Neural cell (in vitro differentiated cells): ENCODE measurements around the gene MORN4. TPM values are rescaled to one million over a fixed set of nuclear protein-coding genes. Genes with fewer than 3 reads are reported as not detected.

Experiments
- H2AFZ ChIP-seq: fragments of 200-600, 300-800 bp; sonication (generic), shearing (Covaris generic); 2 replicates; pipeline ENCODE4 v1.6.0; 2014; ENCODE audit warnings: low read depth, mild to moderate bottlenecking, antibody characterized with exemption, low read length, moderate library complexity
- H3F3A ChIP-seq: fragments of 200-600 bp; shearing (Covaris generic); 2 replicates; pipeline ENCODE4 v1.6.1; 2016; ENCODE audit warnings: mild to moderate bottlenecking, moderate library complexity, mixed read lengths, antibody characterized with exemption, low read length; ENCODE audit not compliant: insufficient read depth, poor library complexity, severe bottlenecking
- H3K27ac ChIP-seq: fragments of 200-600, 300-800 bp; sonication (generic), shearing (Covaris generic); 2 replicates; pipeline ENCODE4 v1.5.1; 2014; ENCODE audit warnings: mild to moderate bottlenecking, low read length, moderate library complexity
- H3K27me3 ChIP-seq: fragments of 300-800, 200-600 bp; sonication (generic), shearing (Covaris generic); 2 replicates; pipeline ENCODE4 v1.6.0; 2014; ENCODE audit warnings: mild to moderate bottlenecking, low read depth, low read length, moderate library complexity; ENCODE audit not compliant: insufficient read depth
- H3K36me3 ChIP-seq: fragments of 300-800, 200-600 bp; sonication (generic), shearing (Covaris generic); 2 replicates; pipeline ENCODE4 v1.5.1; 2014; ENCODE audit warnings: mild to moderate bottlenecking, antibody characterized with exemption, low read length, moderate library complexity; ENCODE audit not compliant: insufficient read depth
- H3K4me2 ChIP-seq: fragments of 300-800, 200-600 bp; sonication (generic), shearing (Covaris generic); 2 replicates; pipeline ENCODE4 v1.6.0; 2014; ENCODE audit warnings: mild to moderate bottlenecking, low read length
- H3K4me3 ChIP-seq: fragments of 300-800, 200-600 bp; sonication (generic), shearing (Covaris generic); 2 replicates; pipeline ENCODE4 v1.5.1; 2014; ENCODE audit warnings: mild to moderate bottlenecking, low read length, moderate library complexity
- H3K79me2 ChIP-seq: fragments of 200-600 bp; shearing (Covaris generic); replicated peaks from 2 replicates; pipeline ENCODE4 v1.6.0; 2014; ENCODE audit warnings: mild to moderate bottlenecking, low read length, moderate library complexity; ENCODE audit not compliant: insufficient read depth
- H3K9ac ChIP-seq: fragments of 300-800, 200-600 bp; sonication (generic), shearing (Covaris generic); 2 replicates; pipeline ENCODE4 v1.6.1; 2016; ENCODE audit warnings: mild to moderate bottlenecking, low read length, mixed read lengths
- H3K9me2 ChIP-seq: fragments of 200-600 bp; shearing (Covaris generic); 2 replicates; pipeline ENCODE4 v1.6.1; 2016; ENCODE audit warnings: mild to moderate bottlenecking, low read length, mixed read lengths; ENCODE audit not compliant: insufficient read depth
- H3K9me3 ChIP-seq: fragments of 200-600, 300-800 bp; sonication (generic), shearing (Covaris generic); 2 replicates; pipeline ENCODE4 v1.6.1; 2016; ENCODE audit warnings: mild to moderate bottlenecking, mixed run types, low read length, moderate library complexity, mixed read lengths
- H4K20me1 ChIP-seq: fragments of 200-600 bp; shearing (Covaris generic); 2 replicates; pipeline ENCODE4 v1.6.1; 2016; ENCODE audit warnings: mild to moderate bottlenecking, mixed run types; ENCODE audit not compliant: insufficient read depth
- EP300 ChIP-seq: fragments of 450-650 bp; conservative IDR thresholded peaks from 2 replicates; pipeline ENCODE4 v1.6.1; 2014; ENCODE audit warnings: antibody characterized with exemption, mild to moderate bottlenecking, moderate library complexity; ENCODE audit not compliant: poor library complexity, severe bottlenecking
- EZH2 ChIP-seq: fragments of 200-600, 300-800 bp; shearing (Covaris generic), sonication (generic); IDR thresholded peaks from 2 replicates; pipeline ENCODE4 v1.6.1; 2014; ENCODE audit warnings: antibody characterized with exemption, low read length, borderline replicate concordance, mild to moderate bottlenecking; ENCODE audit not compliant: insufficient read depth, poor library complexity, severe bottlenecking
- MXI1 ChIP-seq: fragments of 450-650 bp; conservative IDR thresholded peaks from 2 replicates; pipeline ENCODE4 v1.6.1; 2014; ENCODE audit warnings: antibody characterized with exemption, mild to moderate bottlenecking; ENCODE audit not compliant: poor library complexity, severe bottlenecking
- POLR2AphosphoS5 ChIP-seq: IDR thresholded peaks from 2 replicates; pipeline ENCODE4 v1.6.1; 2012
- RAD21 ChIP-seq: fragments of 450-650 bp; conservative IDR thresholded peaks from 2 replicates; pipeline ENCODE4 v1.6.1; 2014; ENCODE audit warnings: antibody characterized with exemption, mild to moderate bottlenecking, moderate library complexity
- REST ChIP-seq: IDR thresholded peaks from 2 replicates; pipeline ENCODE4 v1.6.1; 2012; ENCODE audit warnings: borderline replicate concordance
- SMC3 ChIP-seq: fragments of 450-650 bp; conservative IDR thresholded peaks from 2 replicates; pipeline ENCODE4 v1.6.1; 2014; ENCODE audit warnings: antibody characterized with exemption, mild to moderate bottlenecking, moderate library complexity; ENCODE audit not compliant: poor library complexity
- TAF1 ChIP-seq: IDR thresholded peaks from 2 replicates; pipeline ENCODE4 v1.6.1; 2012; ENCODE audit warnings: low read depth
- polyA plus RNA-seq: library from polyadenylated mRNA; depleted of rRNA; stranded (reverse); fragments of >200 nt; gene quantifications from 2 replicates; pipeline ENCODE4 v1.2.3, GENCODE V29; 2014
- TF ChIP-seq, protein P1 (sequence below): fragments of 450-650 bp; IDR thresholded peaks from 2 replicates; pipeline ENCODE4 v1.5.1; 2014; ENCODE audit warnings: antibody characterized with exemption, mild to moderate bottlenecking, moderate library complexity; ENCODE audit not compliant: poor library complexity, severe bottlenecking

The MORN4 gene
- polyA plus RNA-seq, 1 donor from 2014 or later, result 64.7 TPM

- H4K20me1 ChIP-seq, result no peaks in the 10 kb centered on the region
- H3K4me2 ChIP-seq, result no peak overlapping the region
- no peak overlapping the region for H2AFZ ChIP-seq
- H3K9me3 ChIP-seq, result no peaks in the 10 kb centered on the region
- no peak overlapping the region for H3K9ac ChIP-seq
- no peaks in the 10 kb centered on the region for H3K9me2 ChIP-seq
- H3K4me3 ChIP-seq, result no peak overlapping the region
- no peaks in the 10 kb centered on the region for H3K27me3 ChIP-seq
- H3K27ac ChIP-seq, result no peak overlapping the region
- peaks cover 4% of the 10 kb centered on the region for H3K79me2 ChIP-seq
- no peaks in the 10 kb centered on the region for H3K36me3 ChIP-seq
- no peak for TF ChIP-seq TAF1
- TF ChIP-seq, protein P1, sequence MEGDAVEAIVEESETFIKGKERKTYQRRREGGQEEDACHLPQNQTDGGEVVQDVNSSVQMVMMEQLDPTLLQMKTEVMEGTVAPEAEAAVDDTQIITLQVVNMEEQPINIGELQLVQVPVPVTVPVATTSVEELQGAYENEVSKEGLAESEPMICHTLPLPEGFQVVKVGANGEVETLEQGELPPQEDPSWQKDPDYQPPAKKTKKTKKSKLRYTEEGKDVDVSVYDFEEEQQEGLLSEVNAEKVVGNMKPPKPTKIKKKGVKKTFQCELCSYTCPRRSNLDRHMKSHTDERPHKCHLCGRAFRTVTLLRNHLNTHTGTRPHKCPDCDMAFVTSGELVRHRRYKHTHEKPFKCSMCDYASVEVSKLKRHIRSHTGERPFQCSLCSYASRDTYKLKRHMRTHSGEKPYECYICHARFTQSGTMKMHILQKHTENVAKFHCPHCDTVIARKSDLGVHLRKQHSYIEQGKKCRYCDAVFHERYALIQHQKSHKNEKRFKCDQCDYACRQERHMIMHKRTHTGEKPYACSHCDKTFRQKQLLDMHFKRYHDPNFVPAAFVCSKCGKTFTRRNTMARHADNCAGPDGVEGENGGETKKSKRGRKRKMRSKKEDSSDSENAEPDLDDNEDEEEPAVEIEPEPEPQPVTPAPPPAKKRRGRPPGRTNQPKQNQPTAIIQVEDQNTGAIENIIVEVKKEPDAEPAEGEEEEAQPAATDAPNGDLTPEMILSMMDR, result no peak
- TF ChIP-seq SMC3, result no peak
- TF ChIP-seq RAD21, result no peak
- TF ChIP-seq MXI1, result no peak
- no peak for TF ChIP-seq EZH2
- no peaks in the 10 kb centered on the region for H3F3A ChIP-seq
These were observed 10.0 kb downstream of the MORN4 start for GRCh38 chr10:97623277-97623676.

GRCh38 chr10:97618733-97619132 lies 14.6 kb downstream of the MORN4 start:
- Histone ChIP-seq H3K4me2 (no peak overlapping the region), H2AFZ (no peak overlapping the region), H3K79me2 (no peaks in the 10 kb centered on the region), H3K9ac (no peak overlapping the region), H3K36me3 (no peaks in the 10 kb centered on the region), H3K9me3 (no peaks in the 10 kb centered on the region), H4K20me1 (no peaks in the 10 kb centered on the region), H3K27me3 (no peaks in the 10 kb centered on the region), H3K9me2 (no peaks in the 10 kb centered on the region), H3F3A (no peaks in the 10 kb centered on the region), H3K4me3 (no peak overlapping the region), H3K27ac (no peak overlapping the region)
- TF ChIP-seq EZH2 (no peak), RAD21 (no peak), REST (no peak), TAF1 (no peak), EP300 (no peak), POLR2AphosphoS5 (no peak)

GRCh38 chr10:97618285-97618684 lies 15.0 kb downstream of the MORN4 start:
- Histone ChIP-seq H3K27me3 (no peaks in the 10 kb centered on the region), H3K27ac (no peak overlapping the region), H3K4me2 (no peak overlapping the region), H3K9me2 (no peaks in the 10 kb centered on the region), H4K20me1 (no peaks in the 10 kb centered on the region), H3K4me3 (no peak overlapping the region), H3K9ac (no peak overlapping the region), H3K36me3 (no peaks in the 10 kb centered on the region), H2AFZ (no peak overlapping the region), H3K79me2 (no peaks in the 10 kb centered on the region), H3F3A (no peaks in the 10 kb centered on the region), H3K9me3 (no peaks in the 10 kb centered on the region)
- TF ChIP-seq RAD21 (no peak), POLR2AphosphoS5 (no peak), EP300 (no peak), SMC3 (no peak), REST (no peak), TAF1 (no peak), EZH2 (no peak), MXI1 (no peak)
- TF ChIP-seq, protein P1, result no peak
